Loucy (cell line): ENCODE data around the gene PTGIS.

Source experiments
- H2AFZ ChIP-seq: fragments of 200-600 bp; sonication (generic); 2 replicates; pipeline ENCODE4 v1.6.0; 2016; ENCODE audit warnings: antibody characterized with exemption, mild to moderate bottlenecking, low read length, moderate library complexity
- H3F3A ChIP-seq: fragments of 200-600 bp; 2 replicates; pipeline ENCODE4 v1.6.0; 2016; ENCODE audit warnings: antibody characterized with exemption, low read depth, mild to moderate bottlenecking
- H3K27me3 ChIP-seq: fragments of 200-600 bp; sonication (generic); 2 replicates; pipeline ENCODE4 v1.6.1; 2014; ENCODE audit warnings: low read length, mild to moderate bottlenecking; ENCODE audit not compliant: insufficient read depth, poor library complexity, severe bottlenecking
- H3K36me3 ChIP-seq: fragments of 200-600 bp; sonication (generic); 2 replicates; pipeline ENCODE4 v1.6.1; 2016; ENCODE audit warnings: low read length; ENCODE audit not compliant: insufficient read depth
- H3K4me1 ChIP-seq: fragments of 200-600 bp; sonication (generic); 2 replicates; pipeline ENCODE4 v1.5.1; 2014; ENCODE audit warnings: low read length, mild to moderate bottlenecking; ENCODE audit not compliant: insufficient read depth, poor library complexity, severe bottlenecking
- H3K4me2 ChIP-seq: fragments of 200-600 bp; sonication (generic); 2 replicates; pipeline ENCODE4 v1.6.0; 2014; ENCODE audit warnings: antibody characterized with exemption, low read length, low read depth, mild to moderate bottlenecking; ENCODE audit not compliant: poor library complexity, severe bottlenecking
- H3K4me3 ChIP-seq: fragments of 200-600 bp; sonication (generic); 2 replicates; pipeline ENCODE4 v1.5.1; 2014; ENCODE audit warnings: low read length, mild to moderate bottlenecking, mixed read lengths; ENCODE audit not compliant: poor library complexity, severe bottlenecking
- H3K79me2 ChIP-seq: fragments of 200-600 bp; sonication (generic); 2 replicates; pipeline ENCODE4 v1.6.1; 2014; ENCODE audit warnings: low read length; ENCODE audit not compliant: insufficient read depth
- H3K9ac ChIP-seq: fragments of 200-600 bp; sonication (generic); 2 replicates; pipeline ENCODE4 v1.6.0; 2014; ENCODE audit warnings: mild to moderate bottlenecking, low read depth, low read length, moderate library complexity; ENCODE audit not compliant: poor library complexity, severe bottlenecking
- H3K9me2 ChIP-seq: fragments of 200-600 bp; sonication (generic); replicated peaks from 2 replicates; pipeline ENCODE4 v1.6.1; 2016; ENCODE audit warnings: low read depth, low read length, mixed read lengths
- H3K9me3 ChIP-seq: fragments of 200-600 bp; sonication (generic); 2 replicates; pipeline ENCODE4 v1.6.1; 2014; ENCODE audit warnings: mild to moderate bottlenecking, antibody characterized with exemption, low read length, low read depth; ENCODE audit not compliant: insufficient read depth
- H4K20me1 ChIP-seq: fragments of 200-600 bp; sonication (generic); 2 replicates; pipeline ENCODE4 v1.6.0; 2014; ENCODE audit warnings: antibody characterized with exemption, low read length, mild to moderate bottlenecking; ENCODE audit not compliant: insufficient read depth, poor library complexity, severe bottlenecking
- CTCF ChIP-seq: fragments of 200-600 bp; sonication (generic); conservative IDR thresholded peaks from 2 replicates; pipeline ENCODE4 v1.5.1; 2014; ENCODE audit warnings: mild to moderate bottlenecking, antibody characterized with exemption, low read length
- EZH2phosphoT487 ChIP-seq: fragments of 200-600 bp; IDR thresholded peaks from 2 replicates; pipeline ENCODE4 v1.6.1; 2018; ENCODE audit warnings: antibody characterized with exemption, mild to moderate bottlenecking, moderate library complexity, borderline replicate concordance

Gene PTGIS

DNA sequence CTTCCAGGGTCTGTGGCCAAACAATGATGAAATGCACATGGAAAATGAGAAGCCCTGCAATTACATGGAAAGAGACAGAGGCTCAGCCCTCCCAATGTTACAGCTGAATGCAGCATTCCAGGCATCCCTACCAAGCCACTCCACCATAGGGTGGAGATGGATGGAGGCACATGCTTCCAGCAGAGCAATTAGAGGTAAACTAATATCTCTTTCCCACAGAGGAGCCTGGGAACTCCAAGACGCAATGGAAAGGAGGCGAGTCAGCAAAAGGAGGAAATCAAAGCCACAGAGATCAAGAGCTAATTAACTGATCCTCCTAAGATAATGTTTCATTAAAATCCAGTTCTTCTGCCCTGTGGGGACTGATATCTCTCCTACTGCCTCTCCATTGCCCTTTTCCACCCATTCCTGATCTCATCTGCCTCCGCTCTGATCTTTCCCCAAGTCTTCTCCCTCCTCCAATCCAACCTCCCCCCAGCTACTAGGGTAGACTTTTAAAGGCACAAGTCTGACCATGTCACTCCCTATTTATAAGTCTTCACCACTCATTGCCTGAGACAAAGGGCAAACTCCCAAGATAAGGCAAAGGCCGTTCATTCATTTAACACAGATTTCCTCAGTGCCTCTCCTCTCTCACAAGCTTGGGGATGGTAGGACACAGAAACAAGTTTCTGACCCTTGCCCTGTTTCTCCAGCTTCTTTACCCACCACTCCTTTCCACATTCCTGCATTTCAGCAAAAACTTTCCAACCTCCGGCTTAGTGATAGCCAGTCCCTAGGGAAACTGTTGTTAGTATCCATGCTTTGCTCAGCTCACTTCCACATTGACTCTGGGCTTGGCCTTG lies 71.2 kb downstream of the PTGIS start:
- no peak overlapping the region for H3K9ac ChIP-seq

GRCh38 chr20:49496043-49496442 lies 71.9 kb downstream of the PTGIS start:
- no peak overlapping the region for H2AFZ ChIP-seq
- no peaks in the 10 kb centered on the region for H3K79me2 ChIP-seq
- TF ChIP-seq CTCF (no peak), EZH2phosphoT487 (no peak)
- H3K9me2 ChIP-seq, result no peaks in the 10 kb centered on the region
- no peaks in the 10 kb centered on the region for H3K27me3 ChIP-seq
- no peak overlapping the region for H3K4me3 ChIP-seq
- H3F3A ChIP-seq, result no peaks in the 10 kb centered on the region
- H3K4me2 ChIP-seq, result no peak overlapping the region
- no peak overlapping the region for H3K9ac ChIP-seq
- H3K9me3 ChIP-seq, result no peaks in the 10 kb centered on the region
- no peaks in the 10 kb centered on the region for H4K20me1 ChIP-seq
- H3K36me3 ChIP-seq, result no peaks in the 10 kb centered on the region
- no peaks in the 10 kb centered on the region for H3K4me1 ChIP-seq

More for the DNA sequence above, 71.2 kb downstream of the PTGIS start:
- Histone ChIP-seq H3K4me2 (no peak overlapping the region), H2AFZ (no peak overlapping the region), H3F3A (no peaks in the 10 kb centered on the region), H3K4me1 (no peaks in the 10 kb centered on the region), H4K20me1 (no peaks in the 10 kb centered on the region), H3K4me3 (no peak overlapping the region), H3K79me2 (no peaks in the 10 kb centered on the region), H3K27me3 (no peaks in the 10 kb centered on the region), H3K9me2 (no peaks in the 10 kb centered on the region), H3K9me3 (no peaks in the 10 kb centered on the region), H3K36me3 (no peaks in the 10 kb centered on the region)
- TF ChIP-seq EZH2phosphoT487 (no peak), CTCF (no peak)

GRCh38 chr20:49490689-49491088 lies 77.2 kb downstream of the PTGIS start:
- no peaks in the 10 kb centered on the region for H3K9me2 ChIP-seq
- H3K9ac ChIP-seq, result no peak overlapping the region
- no peak overlapping the region for H3K4me3 ChIP-seq
- no peaks in the 10 kb centered on the region for H3K79me2 ChIP-seq
- no peaks in the 10 kb centered on the region for H4K20me1 ChIP-seq
- no peak overlapping the region for H2AFZ ChIP-seq
- no peaks in the 10 kb centered on the region for H3K9me3 ChIP-seq
- no peak for TF ChIP-seq EZH2phosphoT487
- no peak for TF ChIP-seq CTCF
- no peaks in the 10 kb centered on the region for H3K27me3 ChIP-seq
- no peak overlapping the region for H3K4me2 ChIP-seq
- H3K36me3 ChIP-seq, result no peaks in the 10 kb centered on the region
- no peaks in the 10 kb centered on the region for H3K4me1 ChIP-seq
- no peaks in the 10 kb centered on the region for H3F3A ChIP-seq
